Measurements from ENCODE around the gene PTPRD.

- TF ChIP-seq, protein P1, sequence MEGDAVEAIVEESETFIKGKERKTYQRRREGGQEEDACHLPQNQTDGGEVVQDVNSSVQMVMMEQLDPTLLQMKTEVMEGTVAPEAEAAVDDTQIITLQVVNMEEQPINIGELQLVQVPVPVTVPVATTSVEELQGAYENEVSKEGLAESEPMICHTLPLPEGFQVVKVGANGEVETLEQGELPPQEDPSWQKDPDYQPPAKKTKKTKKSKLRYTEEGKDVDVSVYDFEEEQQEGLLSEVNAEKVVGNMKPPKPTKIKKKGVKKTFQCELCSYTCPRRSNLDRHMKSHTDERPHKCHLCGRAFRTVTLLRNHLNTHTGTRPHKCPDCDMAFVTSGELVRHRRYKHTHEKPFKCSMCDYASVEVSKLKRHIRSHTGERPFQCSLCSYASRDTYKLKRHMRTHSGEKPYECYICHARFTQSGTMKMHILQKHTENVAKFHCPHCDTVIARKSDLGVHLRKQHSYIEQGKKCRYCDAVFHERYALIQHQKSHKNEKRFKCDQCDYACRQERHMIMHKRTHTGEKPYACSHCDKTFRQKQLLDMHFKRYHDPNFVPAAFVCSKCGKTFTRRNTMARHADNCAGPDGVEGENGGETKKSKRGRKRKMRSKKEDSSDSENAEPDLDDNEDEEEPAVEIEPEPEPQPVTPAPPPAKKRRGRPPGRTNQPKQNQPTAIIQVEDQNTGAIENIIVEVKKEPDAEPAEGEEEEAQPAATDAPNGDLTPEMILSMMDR (IDR thresholded peaks at IDR 0.05) = no peak
- no peak for TF ChIP-seq REST (IDR thresholded peaks at IDR 0.05; ENCODE audit: insufficient read depth in 1 of 2, low read depth in 2 of 2, low read length in 1 of 2)
- no peak for TF ChIP-seq SIN3A (IDR thresholded peaks at IDR 0.05; ENCODE audit: borderline replicate concordance, insufficient read depth, low read depth, low read length)
- TF ChIP-seq POLR2AphosphoS5 (IDR thresholded peaks at IDR 0.05; ENCODE audit: low read depth, low read length) = no peak
- no peak for TF ChIP-seq TCF7L2 (IDR thresholded peaks at IDR 0.05; ENCODE audit: low read depth, low read length)
Measured at GRCh38 chr9:10208691-10209069, 404.1 kb downstream of the PTPRD start.
